IMR-90 (cell line): ENCODE results near the gene FAM76A. TPM values are rescaled to one million over a fixed set of nuclear protein-coding genes. Genes with fewer than 3 reads are reported as not detected.

Source experiments
- ATAC-seq: fragments of 200-7000 bp; cut with Tn5 transposase; 2 replicates; pipeline ENCODE4 v1.9.1; 2020; ENCODE audit warnings: low read depth, mild to moderate bottlenecking, moderate library complexity
- BruUV-seq: library from RNA; stranded (reverse); fragments of 400-500 nt; replicated peaks from 2 replicates; lab custom pipeline; 2021; lab: Mats Ljungman, UMichigan
- CTCF ChIA-PET: fragments of 300-600 bp; formaldehyde crosslinking; extraction: SDS; loops from one replicate; lab custom pipeline; 2021; ENCODE audit warnings: antibody characterized with exemption; lab: Yijun Ruan, JAX
- POLR2A ChIA-PET: fragments of 300-600 bp; sonication (Branson Sonifier 250); formaldehyde crosslinking; loops from one replicate; lab custom pipeline; 2022; ENCODE audit warnings: antibody characterized with exemption; ENCODE audit not compliant: unreplicated experiment; lab: Charles Lee
- DNase-seq: peaks from one replicate; pipeline ENCODE4 v3.0.0; 2013
- H2AFZ ChIP-seq: replicated peaks from 2 replicates; pipeline ENCODE3; 2013; ENCODE audit warnings: low read length, mild to moderate bottlenecking; ENCODE audit not compliant: poor library complexity
- H2AK5ac ChIP-seq: 2 replicates; pipeline ENCODE4 v1.6.1; 2013; ENCODE audit warnings: low read depth, low read length, inconsistent platforms
- H2AK9ac ChIP-seq: replicated peaks from 2 replicates; pipeline ENCODE3; 2013; ENCODE audit warnings: mild to moderate bottlenecking, low read depth, low read length, moderate library complexity; ENCODE audit not compliant: poor library complexity
- H2BK120ac ChIP-seq: 2 replicates; pipeline ENCODE4 v1.6.1; 2013; ENCODE audit warnings: low read depth, low read length, inconsistent platforms
- H2BK15ac ChIP-seq: 3 replicates; pipeline ENCODE4 v1.6.1; 2013; ENCODE audit warnings: low read depth, low read length, inconsistent platforms
- H2BK20ac ChIP-seq: 2 replicates; pipeline ENCODE4 v1.6.1; 2013; ENCODE audit warnings: low read depth, mild to moderate bottlenecking, inconsistent platforms, low read length, moderate library complexity
- H2BK5ac ChIP-seq: 2 replicates; pipeline ENCODE4 v1.6.1; 2013; ENCODE audit warnings: mild to moderate bottlenecking, low read depth, low read length, inconsistent platforms; ENCODE audit not compliant: poor library complexity, severe bottlenecking
- H3K14ac ChIP-seq: replicated peaks from 2 replicates; pipeline ENCODE4 v1.6.1; 2013; ENCODE audit warnings: low read depth, low read length, inconsistent platforms
- H3K18ac ChIP-seq: 2 replicates; pipeline ENCODE4 v1.6.1; 2013; ENCODE audit warnings: low read depth, low read length, control low read depth
- H3K23ac ChIP-seq: 2 replicates; pipeline ENCODE4 v1.6.1; 2013; ENCODE audit warnings: low read depth, low read length, inconsistent platforms
- H3K27ac ChIP-seq: 2 replicates; pipeline ENCODE4 v1.5.1; 2013; ENCODE audit warnings: mild to moderate bottlenecking, control low read depth, low read length; ENCODE audit not compliant: insufficient read depth
- H3K27me3 ChIP-seq: 2 replicates; pipeline ENCODE4 v1.6.1; 2013; ENCODE audit warnings: low read length; ENCODE audit not compliant: control insufficient read depth, insufficient read depth
- H3K36me3 ChIP-seq: 2 replicates; pipeline ENCODE4 v1.6.1; 2013; ENCODE audit warnings: low read length, mixed read lengths; ENCODE audit not compliant: control insufficient read depth, insufficient read depth
- H3K4ac ChIP-seq: 2 replicates; pipeline ENCODE4 v1.6.1; 2013; ENCODE audit warnings: low read depth, low read length, inconsistent platforms
- H3K4me1 ChIP-seq: 2 replicates; pipeline ENCODE4 v1.6.1; 2013; ENCODE audit warnings: low read length, mixed read lengths; ENCODE audit not compliant: control insufficient read depth, insufficient read depth
- H3K4me2 ChIP-seq: 2 replicates; pipeline ENCODE4 v1.6.1; 2013; ENCODE audit warnings: low read depth, mild to moderate bottlenecking, control low read depth, low read length, moderate library complexity
- H3K4me3 ChIP-seq: 2 replicates; pipeline ENCODE4 v1.5.1; 2013; ENCODE audit warnings: low read depth, mild to moderate bottlenecking, control low read depth, low read length, moderate library complexity; ENCODE audit not compliant: insufficient read depth
- H3K56ac ChIP-seq: 2 replicates; pipeline ENCODE4 v1.6.1; 2013; ENCODE audit warnings: low read length, inconsistent platforms; ENCODE audit not compliant: insufficient read depth; ENCODE audit errors: extremely low read depth
- H3K79me1 ChIP-seq, 2 experiments: 2 replicates each; pipeline ENCODE4 v1.6.1; 2013; ENCODE audit warnings: low read length in 2 of 2, inconsistent platforms in 1 of 2, low read depth in 1 of 2
- H3K9ac ChIP-seq: 2 replicates; pipeline ENCODE4 v1.6.1; 2013; ENCODE audit warnings: low read depth, low read length, control low read depth
- H3K9me1 ChIP-seq: 2 replicates; pipeline ENCODE4 v1.6.1; 2013; ENCODE audit warnings: low read length, inconsistent platforms; ENCODE audit not compliant: insufficient read depth
- H3K9me3 ChIP-seq: 2 replicates; pipeline ENCODE4 v1.6.1; 2013; ENCODE audit warnings: low read length; ENCODE audit not compliant: control insufficient read depth, insufficient read depth
- H4K20me1 ChIP-seq: 2 replicates; pipeline ENCODE4 v1.6.1; 2013; ENCODE audit warnings: low read length, inconsistent platforms; ENCODE audit not compliant: insufficient read depth
- H4K5ac ChIP-seq: 2 replicates; pipeline ENCODE4 v1.6.1; 2013; ENCODE audit warnings: mild to moderate bottlenecking, low read depth, low read length, control low read depth
- H4K8ac ChIP-seq, 2 experiments: 2 replicates each; pipeline ENCODE4 v1.6.1; 2013; ENCODE audit warnings: low read depth in 2 of 2, low read length in 2 of 2, control low read depth in 1 of 2, inconsistent platforms in 1 of 2
- H4K91ac ChIP-seq: 2 replicates; pipeline ENCODE4 v1.6.1; 2013; ENCODE audit warnings: low read depth, low read length, inconsistent platforms; ENCODE audit not compliant: insufficient read depth
- BHLHE40 ChIP-seq: fragments of 150-350 bp; IDR thresholded peaks from 2 replicates; pipeline ENCODE4 v1.6.1; 2016; ENCODE audit warnings: mild to moderate bottlenecking, low read depth, low read length
- CEBPB ChIP-seq: IDR thresholded peaks from 2 replicates; pipeline ENCODE4 v1.6.1; 2012; ENCODE audit warnings: low read depth, low read length, improper control_type of control experiment
- CHD1 ChIP-seq: IDR thresholded peaks from 2 replicates; pipeline ENCODE4 v1.6.1; 2012; ENCODE audit warnings: low read depth, low read length, improper control_type of control experiment
- MAFK ChIP-seq: IDR thresholded peaks from 2 replicates; pipeline ENCODE4 v1.6.1; 2012; ENCODE audit warnings: low read depth, low read length, improper control_type of control experiment
- MAZ ChIP-seq: IDR thresholded peaks from 2 replicates; pipeline ENCODE4 v1.6.1; 2012; ENCODE audit warnings: low read depth, mild to moderate bottlenecking, low read length, improper control_type of control experiment, moderate library complexity, borderline replicate concordance
- MXI1 ChIP-seq: IDR thresholded peaks from 2 replicates; pipeline ENCODE4 v1.6.1; 2012; ENCODE audit warnings: low read depth, mild to moderate bottlenecking, low read length, moderate library complexity, borderline replicate concordance
- NFE2L2 ChIP-seq: fragments of 150-350 bp; IDR thresholded peaks from 2 replicates; pipeline ENCODE4 v1.6.1; 2016; ENCODE audit warnings: low read depth, mild to moderate bottlenecking, low read length
- RAD21 ChIP-seq: IDR thresholded peaks from 2 replicates; pipeline ENCODE4 v1.6.1; 2012; ENCODE audit warnings: low read length, improper control_type of control experiment
- RCOR1 ChIP-seq: IDR thresholded peaks from 2 replicates; pipeline ENCODE4 v1.6.1; 2012; ENCODE audit warnings: mild to moderate bottlenecking, low read length, improper control_type of control experiment; ENCODE audit not compliant: insufficient replicate concordance
- RFX5 ChIP-seq: IDR thresholded peaks from 2 replicates; pipeline ENCODE4 v1.8.0; 2012; ENCODE audit warnings: low read depth, mild to moderate bottlenecking, low read length, moderate library complexity
- SMC3 ChIP-seq: fragments of 150-350 bp; IDR thresholded peaks from 2 replicates; pipeline ENCODE4 v1.6.1; 2016; ENCODE audit warnings: low read depth, mild to moderate bottlenecking, antibody characterized with exemption, low read length, moderate library complexity
- WGBS, 2 experiments: methylation state at CpG; one replicate each; pipeline versions ENCODE4 v1.1.5 to v1.1.7; 2013; ENCODE audit warnings: missing lambda C conversion rate in 2 of 2; ENCODE audit not compliant: insufficient read length in 1 of 2; ENCODE audit errors: extremely low coverage in 2 of 2; 5-methylcytosine and 5-hydroxymethylcytosine counted together
- dilution Hi-C: fragments of 300-500 bp; cut with HindIII; formaldehyde crosslinking; loops from one replicate; pipeline ENCODE4 v1.14.3; 2018; ENCODE audit warnings: low sequenced_read_pairs; ENCODE audit not compliant: unreplicated experiment
- in situ Hi-C: fragments of 300-500 bp; cut with MboI; formaldehyde crosslinking; loops from 3 replicates; pipeline ENCODE4 v1.14.3; 2019; ENCODE audit warnings: low sequenced_read_pairs, inconsistent platforms, mixed read lengths
- intact Hi-C: fragments of 100-400 bp; cut with micrococcal nuclease; formaldehyde crosslinking; loops from 2 replicates; pipeline ENCODE4 v1.10.0; 2022
- polyA plus RNA-seq, 3 experiments: library from polyadenylated mRNA; depleted of rRNA; stranded (reverse); fragments of >200 nt; gene quantifications; 2 replicates each; pipeline ENCODE4 v1.2.3, GENCODE V29; 2012; ENCODE audit warnings: low replicate concordance in 1 of 3
- total RNA-seq: library from RNA; depleted of rRNA; stranded (reverse); fragments of >200 nt; gene quantifications from 2 replicates; pipeline ENCODE4 v1.2.3, GENCODE V29; 2012
- TF ChIP-seq, protein P1 (sequence below): conservative IDR thresholded peaks from 2 replicates; pipeline ENCODE4 v1.5.1; 2012; ENCODE audit warnings: mild to moderate bottlenecking, low read depth, low read length, improper control_type of control experiment
- TF ChIP-seq, protein P2 (sequence below): fragments of 150-350 bp; IDR thresholded peaks from 2 replicates; pipeline ENCODE4 v1.6.1; 2017; ENCODE audit warnings: mild to moderate bottlenecking, antibody characterized with exemption, low read length, low read depth
- TF ChIP-seq, protein P3 (sequence below): fragments of 150-350 bp; IDR thresholded peaks from 2 replicates; pipeline ENCODE4 v1.6.1; 2016; ENCODE audit warnings: low read depth, mild to moderate bottlenecking, low read length, moderate library complexity, borderline replicate concordance

Gene FAM76A
- total and polyA plus RNA-seq, 2 of the 4 experiments (the other 2 are of a cell fraction), result 2.3 to 10.0 TPM

DNA sequence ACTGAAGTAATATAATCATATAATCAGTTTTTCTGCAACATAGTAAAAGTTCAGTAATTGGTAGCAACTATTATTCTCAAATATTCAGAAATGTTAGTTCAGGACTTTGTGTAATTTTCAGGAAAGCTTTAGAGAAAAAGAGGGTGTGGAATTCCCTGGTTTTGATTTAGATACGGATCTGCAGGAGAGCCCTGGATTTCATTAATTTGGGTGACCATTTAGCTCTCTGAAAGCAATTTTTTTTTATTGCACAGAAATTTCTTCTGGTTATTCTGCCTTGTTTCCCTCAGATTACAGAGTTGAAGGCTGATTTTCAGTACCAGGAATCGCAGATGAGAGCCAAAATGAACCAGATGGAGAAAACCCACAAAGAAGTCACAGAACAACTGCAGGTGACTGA, 33.5 kb downstream of the FAM76A start:
- Histone ChIP-seq H2BK20ac (no peak overlapping the region), H4K8ac (no peak overlapping the region), H3K9me1 (0 out of 2 replicates have a peak, but pooled peaks cover 6% of the 10 kb centered on the region), H3K27ac (no peak overlapping the region), H3K4ac (no peak overlapping the region), H3K23ac (no peak overlapping the region), H3K27me3 (no peaks in the 10 kb centered on the region), H2AK9ac (no peak overlapping the region), H4K91ac (no peak overlapping the region), H3K56ac (no peak overlapping the region), H3K14ac (no peak overlapping the region), H3K79me1 (peaks cover 0 to 4% of the 10 kb centered on the region in 2 experiments; a peak in 1 of 4 replicates), H2BK120ac (no peak overlapping the region), H2BK5ac (no peak overlapping the region), H3K4me2 (no peak overlapping the region), H2BK15ac (no peak overlapping the region), H3K9ac (no peak overlapping the region), H4K20me1 (no peaks in the 10 kb centered on the region), H3K4me3 (no peak overlapping the region), H3K18ac (no peak overlapping the region), H3K36me3 (peaks cover 17% of the 10 kb centered on the region), H2AK5ac (no peak overlapping the region), H3K9me3 (no peaks in the 10 kb centered on the region), H3K4me1 (no peaks in the 10 kb centered on the region), H4K5ac (no peak overlapping the region), H2AFZ (no peak overlapping the region)
- POLR2A ChIA-PET, result no interaction called here
- no CpG with 5 or more reads among the region's 2 CpGs for WGBS, 2 experiments
- in situ Hi-C loops, result no loop called here
- dilution Hi-C loops, result no loop called here
- intact Hi-C loops, result no loop called here
- CTCF ChIA-PET, result no interaction called here
- BruUV-seq, result no TSS peak
- DNase-seq, result no peak
- ATAC-seq, result no peak
- TF ChIP-seq, protein P1, sequence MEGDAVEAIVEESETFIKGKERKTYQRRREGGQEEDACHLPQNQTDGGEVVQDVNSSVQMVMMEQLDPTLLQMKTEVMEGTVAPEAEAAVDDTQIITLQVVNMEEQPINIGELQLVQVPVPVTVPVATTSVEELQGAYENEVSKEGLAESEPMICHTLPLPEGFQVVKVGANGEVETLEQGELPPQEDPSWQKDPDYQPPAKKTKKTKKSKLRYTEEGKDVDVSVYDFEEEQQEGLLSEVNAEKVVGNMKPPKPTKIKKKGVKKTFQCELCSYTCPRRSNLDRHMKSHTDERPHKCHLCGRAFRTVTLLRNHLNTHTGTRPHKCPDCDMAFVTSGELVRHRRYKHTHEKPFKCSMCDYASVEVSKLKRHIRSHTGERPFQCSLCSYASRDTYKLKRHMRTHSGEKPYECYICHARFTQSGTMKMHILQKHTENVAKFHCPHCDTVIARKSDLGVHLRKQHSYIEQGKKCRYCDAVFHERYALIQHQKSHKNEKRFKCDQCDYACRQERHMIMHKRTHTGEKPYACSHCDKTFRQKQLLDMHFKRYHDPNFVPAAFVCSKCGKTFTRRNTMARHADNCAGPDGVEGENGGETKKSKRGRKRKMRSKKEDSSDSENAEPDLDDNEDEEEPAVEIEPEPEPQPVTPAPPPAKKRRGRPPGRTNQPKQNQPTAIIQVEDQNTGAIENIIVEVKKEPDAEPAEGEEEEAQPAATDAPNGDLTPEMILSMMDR, result no peak
- TF ChIP-seq MAZ, result no peak
- no peak for TF ChIP-seq RFX5
- TF ChIP-seq, protein P2, sequence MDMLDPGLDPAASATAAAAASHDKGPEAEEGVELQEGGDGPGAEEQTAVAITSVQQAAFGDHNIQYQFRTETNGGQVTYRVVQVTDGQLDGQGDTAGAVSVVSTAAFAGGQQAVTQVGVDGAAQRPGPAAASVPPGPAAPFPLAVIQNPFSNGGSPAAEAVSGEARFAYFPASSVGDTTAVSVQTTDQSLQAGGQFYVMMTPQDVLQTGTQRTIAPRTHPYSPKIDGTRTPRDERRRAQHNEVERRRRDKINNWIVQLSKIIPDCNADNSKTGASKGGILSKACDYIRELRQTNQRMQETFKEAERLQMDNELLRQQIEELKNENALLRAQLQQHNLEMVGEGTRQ, result no peak
- no peak for TF ChIP-seq MAFK
- no peak for TF ChIP-seq RAD21
- no peak for TF ChIP-seq SMC3
- TF ChIP-seq BHLHE40, result no peak
- no peak for TF ChIP-seq RCOR1
- no peak for TF ChIP-seq CEBPB
- TF ChIP-seq, protein P3, sequence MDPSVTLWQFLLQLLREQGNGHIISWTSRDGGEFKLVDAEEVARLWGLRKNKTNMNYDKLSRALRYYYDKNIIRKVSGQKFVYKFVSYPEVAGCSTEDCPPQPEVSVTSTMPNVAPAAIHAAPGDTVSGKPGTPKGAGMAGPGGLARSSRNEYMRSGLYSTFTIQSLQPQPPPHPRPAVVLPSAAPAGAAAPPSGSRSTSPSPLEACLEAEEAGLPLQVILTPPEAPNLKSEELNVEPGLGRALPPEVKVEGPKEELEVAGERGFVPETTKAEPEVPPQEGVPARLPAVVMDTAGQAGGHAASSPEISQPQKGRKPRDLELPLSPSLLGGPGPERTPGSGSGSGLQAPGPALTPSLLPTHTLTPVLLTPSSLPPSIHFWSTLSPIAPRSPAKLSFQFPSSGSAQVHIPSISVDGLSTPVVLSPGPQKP, result no peak
- TF ChIP-seq CHD1, result no peak
- no peak for TF ChIP-seq MXI1
- no peak for TF ChIP-seq NFE2L2
